DND-41 (cell line): Measurements from ENCODE around the gene OR51B5.

ENCODE experiments used
- EZH2 ChIP-seq: IDR thresholded peaks from 3 replicates; pipeline ENCODE4 v1.6.1; 2012; ENCODE audit warnings: borderline replicate concordance, low read depth, mild to moderate bottlenecking, moderate library complexity, low read length, inconsistent platforms; ENCODE audit not compliant: severe bottlenecking
- TF ChIP-seq, protein P1 (sequence below): IDR thresholded peaks from 2 replicates; pipeline ENCODE4 v1.5.1; 2012; ENCODE audit warnings: borderline replicate concordance, low read length, moderate library complexity, mild to moderate bottlenecking; ENCODE audit not compliant: poor library complexity, severe bottlenecking; ENCODE audit errors: extremely low read depth

DNA sequence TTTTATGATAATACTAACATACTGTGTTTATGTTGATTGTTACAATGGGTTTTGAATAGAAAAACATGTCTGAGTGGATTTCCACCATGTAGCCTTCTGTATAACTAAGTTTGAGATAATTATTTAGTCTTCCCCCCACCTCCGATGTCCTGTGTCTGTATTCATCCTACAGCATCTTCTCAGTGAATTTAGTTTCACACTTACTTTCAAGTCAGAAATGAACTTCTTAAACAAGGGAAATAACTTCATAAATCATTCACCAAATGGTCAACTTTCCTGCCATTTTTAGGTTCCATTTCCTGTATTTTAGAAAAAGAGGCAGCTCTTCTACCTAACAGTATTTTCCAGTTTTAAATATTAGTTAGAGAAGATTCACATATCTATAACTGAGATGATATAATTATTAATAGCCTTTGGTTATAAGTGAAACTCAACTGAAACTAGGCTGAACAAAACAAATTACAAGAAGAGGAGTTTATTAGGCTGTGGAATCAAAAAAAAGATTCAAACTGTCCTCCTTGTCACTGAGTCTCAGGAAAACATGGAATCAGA lies 3.5 kb downstream of the OR51B5 start:
- TF ChIP-seq, protein P1, sequence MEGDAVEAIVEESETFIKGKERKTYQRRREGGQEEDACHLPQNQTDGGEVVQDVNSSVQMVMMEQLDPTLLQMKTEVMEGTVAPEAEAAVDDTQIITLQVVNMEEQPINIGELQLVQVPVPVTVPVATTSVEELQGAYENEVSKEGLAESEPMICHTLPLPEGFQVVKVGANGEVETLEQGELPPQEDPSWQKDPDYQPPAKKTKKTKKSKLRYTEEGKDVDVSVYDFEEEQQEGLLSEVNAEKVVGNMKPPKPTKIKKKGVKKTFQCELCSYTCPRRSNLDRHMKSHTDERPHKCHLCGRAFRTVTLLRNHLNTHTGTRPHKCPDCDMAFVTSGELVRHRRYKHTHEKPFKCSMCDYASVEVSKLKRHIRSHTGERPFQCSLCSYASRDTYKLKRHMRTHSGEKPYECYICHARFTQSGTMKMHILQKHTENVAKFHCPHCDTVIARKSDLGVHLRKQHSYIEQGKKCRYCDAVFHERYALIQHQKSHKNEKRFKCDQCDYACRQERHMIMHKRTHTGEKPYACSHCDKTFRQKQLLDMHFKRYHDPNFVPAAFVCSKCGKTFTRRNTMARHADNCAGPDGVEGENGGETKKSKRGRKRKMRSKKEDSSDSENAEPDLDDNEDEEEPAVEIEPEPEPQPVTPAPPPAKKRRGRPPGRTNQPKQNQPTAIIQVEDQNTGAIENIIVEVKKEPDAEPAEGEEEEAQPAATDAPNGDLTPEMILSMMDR = no peak
- TF ChIP-seq EZH2 = no peak
